Suprapubic skin (tissue), 4 donors: ENCODE measurements around the gene ATP6V0E1. TPM values are rescaled to one million over a fixed set of nuclear protein-coding genes. Genes with fewer than 3 reads are reported as not detected.

Experiments
- DNase-seq, 2 donors: peaks; one replicate each; pipeline ENCODE4 v3.0.0-alpha.2; 2019; ENCODE audit warnings: low spot score in 2 of 2
- H3K27ac ChIP-seq: fragments of 200-600 bp; sonication (generic); one replicate; pipeline ENCODE4 v1.5.1; 2019
- H3K27me3 ChIP-seq: fragments of 200-600 bp; sonication (generic); one replicate; pipeline ENCODE4 v1.5.1; 2019
- H3K36me3 ChIP-seq: fragments of 200-600 bp; sonication (generic); one replicate; pipeline ENCODE4 v1.5.1; 2019
- H3K4me1 ChIP-seq: fragments of 200-600 bp; sonication (generic); one replicate; pipeline ENCODE4 v1.5.1; 2019
- H3K4me3 ChIP-seq: fragments of 200-600 bp; sonication (generic); one replicate; pipeline ENCODE4 v1.5.1; 2019; ENCODE audit warnings: mild to moderate bottlenecking
- H3K9me3 ChIP-seq: fragments of 200-600 bp; sonication (generic); one replicate; pipeline ENCODE4 v1.5.1; 2019
- EP300 ChIP-seq: sonication (generic); formaldehyde crosslinking; IDR thresholded peaks from one replicate; pipeline ENCODE4 v1.6.1; 2017; ENCODE audit warnings: antibody characterized with exemption
- POLR2A ChIP-seq, 2 donors: fragments of 450-650 bp; IDR thresholded peaks; one replicate each; pipeline ENCODE4 v1.6.1; 2017; ENCODE audit warnings: antibody characterized with exemption in 2 of 2, mild to moderate bottlenecking in 2 of 2, moderate library complexity in 2 of 2
- POLR2AphosphoS5 ChIP-seq, 3 donors: sonication (generic); formaldehyde crosslinking; IDR thresholded peaks; one replicate each; pipeline ENCODE4 v1.6.1; 2017; ENCODE audit warnings: antibody characterized with exemption in 3 of 3
- WGBS: methylation state at CpG from one replicate; pipeline ENCODE4 v1.1.5; 2018; 5-methylcytosine and 5-hydroxymethylcytosine counted together
- total RNA-seq, 4 donors: library from RNA; depleted of rRNA; stranded (reverse); fragments of >200 nt; gene quantifications; one replicate each; pipeline ENCODE4 v1.1.0, GENCODE V29; 2016
- TF ChIP-seq, protein P1 (sequence below), 2 donors: fragments of 200-600 bp in 1 of 2; fragments of 450-650 bp in 1 of 2; sonication (generic) in 1 of 2; IDR thresholded peaks; one replicate each; pipeline ENCODE4 v1.5.1; 2016 to 2019; ENCODE audit warnings: antibody characterized with exemption in 2 of 2, mild to moderate bottlenecking in 1 of 2, moderate library complexity in 1 of 2

Gene ATP6V0E1
- total RNA-seq, 4 donors from 2014 or later, result 73.7 to 91.3 (median 82.1) TPM

- Histone ChIP-seq H3K9me3 (no peaks in the 10 kb centered on the region), H3K4me1 (no peaks in the 10 kb centered on the region), H3K36me3 (peaks cover 59% of the 10 kb centered on the region), H3K27ac (no peak overlapping the region), H3K27me3 (no peaks in the 10 kb centered on the region), H3K4me3 (no peak overlapping the region)
- 89% methylated on average over 15 of the region's 15 CpGs for WGBS
- DNase-seq, result no peak
- no peak for TF ChIP-seq POLR2A (IDR thresholded peaks at IDR 0.05)
Measured at GRCh38 chr5:172940268-172941066, 43.1 kb upstream of the ATP6V0E1 start.

DNA sequence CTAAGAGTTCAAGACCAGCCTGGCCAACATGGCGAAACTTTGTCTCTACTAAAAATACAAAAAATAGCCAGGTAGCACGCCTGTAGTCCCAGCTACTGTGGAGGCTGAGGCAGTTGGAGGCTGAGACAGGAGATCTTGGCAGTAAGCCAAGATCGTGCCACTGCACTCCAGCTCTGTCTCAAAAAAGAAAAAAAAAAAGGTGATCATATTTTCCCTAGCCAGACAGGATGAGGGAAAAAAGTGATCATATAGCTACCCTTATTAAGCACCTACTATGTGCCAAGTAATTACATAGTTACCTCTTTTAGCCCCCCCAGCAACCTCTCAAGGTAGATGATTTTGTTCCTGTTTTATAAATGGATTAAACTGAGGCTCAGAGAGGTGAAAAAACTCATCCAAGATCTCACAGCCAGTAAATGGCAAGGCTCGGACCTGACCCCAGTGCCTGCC, 42.5 kb upstream of the ATP6V0E1 start:
- Histone ChIP-seq H3K4me1 (no peaks in the 10 kb centered on the region), H3K36me3 (peaks cover 62% of the 10 kb centered on the region), H3K9me3 (no peaks in the 10 kb centered on the region), H3K27ac (no peak overlapping the region), H3K27me3 (no peaks in the 10 kb centered on the region), H3K4me3 (no peak overlapping the region)
- DNase-seq, result no peak
- TF ChIP-seq POLR2A (IDR thresholded peaks at IDR 0.05) (no peak), POLR2AphosphoS5 (IDR thresholded peaks at IDR 0.05) (no peak), EP300 (no peak)
- TF ChIP-seq, protein P1, sequence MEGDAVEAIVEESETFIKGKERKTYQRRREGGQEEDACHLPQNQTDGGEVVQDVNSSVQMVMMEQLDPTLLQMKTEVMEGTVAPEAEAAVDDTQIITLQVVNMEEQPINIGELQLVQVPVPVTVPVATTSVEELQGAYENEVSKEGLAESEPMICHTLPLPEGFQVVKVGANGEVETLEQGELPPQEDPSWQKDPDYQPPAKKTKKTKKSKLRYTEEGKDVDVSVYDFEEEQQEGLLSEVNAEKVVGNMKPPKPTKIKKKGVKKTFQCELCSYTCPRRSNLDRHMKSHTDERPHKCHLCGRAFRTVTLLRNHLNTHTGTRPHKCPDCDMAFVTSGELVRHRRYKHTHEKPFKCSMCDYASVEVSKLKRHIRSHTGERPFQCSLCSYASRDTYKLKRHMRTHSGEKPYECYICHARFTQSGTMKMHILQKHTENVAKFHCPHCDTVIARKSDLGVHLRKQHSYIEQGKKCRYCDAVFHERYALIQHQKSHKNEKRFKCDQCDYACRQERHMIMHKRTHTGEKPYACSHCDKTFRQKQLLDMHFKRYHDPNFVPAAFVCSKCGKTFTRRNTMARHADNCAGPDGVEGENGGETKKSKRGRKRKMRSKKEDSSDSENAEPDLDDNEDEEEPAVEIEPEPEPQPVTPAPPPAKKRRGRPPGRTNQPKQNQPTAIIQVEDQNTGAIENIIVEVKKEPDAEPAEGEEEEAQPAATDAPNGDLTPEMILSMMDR (IDR thresholded peaks at IDR 0.05), result no peak
- 59% methylated on average over 4 of the region's 4 CpGs for WGBS

GRCh38 chr5:172942556-172942955, 41.0 kb upstream of the ATP6V0E1 start:
- H3K36me3 ChIP-seq, result peaks cover 56% of the 10 kb centered on the region
- no peaks in the 10 kb centered on the region for H3K27me3 ChIP-seq
- TF ChIP-seq POLR2AphosphoS5 (IDR thresholded peaks at IDR 0.05) (no peak), EP300 (no peak)
- H3K4me3 ChIP-seq, result no peak overlapping the region
- H3K9me3 ChIP-seq, result no peaks in the 10 kb centered on the region
- no peaks in the 10 kb centered on the region for H3K4me1 ChIP-seq
- 91% methylated on average over 11 of the region's 11 CpGs for WGBS
- no peak for DNase-seq
- H3K27ac ChIP-seq, result no peak overlapping the region

GRCh38 chr5:172943283-172943841, 40.2 kb upstream of the ATP6V0E1 start:
- DNase-seq, result no peak
- peaks cover 48% of the 10 kb centered on the region for H3K36me3 ChIP-seq

GRCh38 chr5:172943906-172944305, 39.7 kb upstream of the ATP6V0E1 start:
- Histone ChIP-seq H3K9me3 (no peaks in the 10 kb centered on the region), H3K4me3 (no peak overlapping the region), H3K4me1 (no peaks in the 10 kb centered on the region), H3K27ac (peak overlapping the region; percentile 27), H3K36me3 (peaks cover 45% of the 10 kb centered on the region), H3K27me3 (no peaks in the 10 kb centered on the region)
- TF ChIP-seq EP300 (no peak), POLR2AphosphoS5 (IDR thresholded peaks at IDR 0.05) (no peak), POLR2A (IDR thresholded peaks at IDR 0.05) (no peak)
- TF ChIP-seq, protein P1 (IDR thresholded peaks at IDR 0.05), result no peak
- WGBS, result 78% methylated on average over 8 of the region's 8 CpGs
- DNase-seq, result no peak

More at GRCh38 chr5:172943283-172943841, 40.2 kb upstream of the ATP6V0E1 start:
- H3K4me3 ChIP-seq, result no peak overlapping the region
- no peaks in the 10 kb centered on the region for H3K27me3 ChIP-seq
- H3K4me1 ChIP-seq, result no peaks in the 10 kb centered on the region
- no peaks in the 10 kb centered on the region for H3K9me3 ChIP-seq
- 60% methylated on average over 18 of the region's 18 CpGs for WGBS
- no peak for TF ChIP-seq POLR2A (IDR thresholded peaks at IDR 0.05)
- no peak for TF ChIP-seq POLR2AphosphoS5 (IDR thresholded peaks at IDR 0.05)
- no peak for TF ChIP-seq EP300
- peak overlapping the region; percentile 27 for H3K27ac ChIP-seq

DNA sequence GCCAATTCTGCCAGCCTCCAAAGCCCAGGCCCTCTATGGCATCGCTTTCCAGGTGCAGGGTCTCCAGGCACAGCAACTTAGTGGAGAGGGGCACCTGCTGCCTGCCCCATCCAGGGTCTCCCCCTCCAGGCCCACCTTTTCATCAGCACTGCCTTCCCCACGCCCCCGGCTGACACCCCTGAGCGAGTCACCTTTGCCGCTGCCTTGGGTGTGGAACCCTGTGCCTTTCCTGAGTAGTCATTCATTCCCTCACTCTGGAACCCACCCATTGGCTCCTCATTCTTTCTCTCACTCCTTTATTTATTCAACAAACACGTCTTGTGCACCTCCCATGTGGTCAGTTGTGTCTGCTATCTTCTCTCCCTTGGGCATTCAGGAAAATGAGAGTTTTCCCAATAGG, 38.8 kb upstream of the ATP6V0E1 start:
- H3K4me3 ChIP-seq, result no peak overlapping the region
- no peaks in the 10 kb centered on the region for H3K9me3 ChIP-seq
- TF ChIP-seq POLR2AphosphoS5 (IDR thresholded peaks at IDR 0.05), result no peak
- TF ChIP-seq, protein P1 (IDR thresholded peaks at IDR 0.05), result no peak
- TF ChIP-seq POLR2A (IDR thresholded peaks at IDR 0.05), result no peak
- TF ChIP-seq EP300, result no peak
- H3K4me1 ChIP-seq, result no peaks in the 10 kb centered on the region
- no peak overlapping the region for H3K27ac ChIP-seq
- peaks cover 42% of the 10 kb centered on the region for H3K36me3 ChIP-seq
- DNase-seq, result no peak
- no peaks in the 10 kb centered on the region for H3K27me3 ChIP-seq
- WGBS, result 87% methylated on average over 6 of the region's 6 CpGs
